ENCODE results near the gene PARVB. TPM values are rescaled to one million over a fixed set of nuclear protein-coding genes. Genes with fewer than 3 reads are reported as not detected.

The PARVB gene
- total and polyA plus RNA-seq, 9 of the 15 experiments (the other 6 are each of a cell fraction or from before 2014, with no cell fraction given), result 1.1 to 59.2 (median 29.2) TPM

DNA sequence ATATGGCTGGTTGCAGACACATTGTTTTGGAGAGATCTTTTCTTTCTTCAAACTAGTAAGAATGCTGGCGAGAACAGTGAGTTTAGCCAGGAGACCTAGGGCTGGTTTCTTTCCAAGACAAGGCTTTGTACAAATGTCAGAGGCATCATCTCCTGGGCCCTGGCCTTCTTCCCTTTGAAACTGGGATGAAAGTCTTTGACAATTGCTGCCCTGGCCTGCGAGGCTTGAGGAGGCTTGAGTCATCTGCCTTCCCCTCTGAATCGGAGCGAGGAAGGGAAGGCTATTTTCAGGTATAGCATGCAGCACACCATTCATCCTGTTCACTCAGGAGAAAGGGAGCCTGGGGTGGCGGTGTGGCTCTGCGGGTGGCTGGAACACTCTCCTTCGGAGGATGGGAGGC is 135.1 kb downstream of the PARVB start:
- Histone ChIP-seq H2AFZ (ENCODE audit: low read depth, low read length) (no peak overlapping the region), H3K4me2 (ENCODE audit: insufficient read depth, low read length) (no peak overlapping the region), H3K36me3 (ENCODE audit: control insufficient read depth, insufficient read depth, low read length) (no peaks in the 10 kb centered on the region), H3K9me1 (ENCODE audit: control insufficient read depth, insufficient read depth, low read length) (no peaks in the 10 kb centered on the region), H4K20me1 (replicated peaks; ENCODE audit: control insufficient read depth, insufficient read depth, low read length) (no peaks in the 10 kb centered on the region), H3K4me3 (no peak overlapping the region), H3K4me1 (replicated peaks in 1 of 2; ENCODE audit: control insufficient read depth in 2 of 2, insufficient read depth in 2 of 2, low read length in 2 of 2) (no peaks in the 10 kb centered on the region), H3K27ac (ENCODE audit: extremely low read depth, low read depth, low read length) (no peak overlapping the region), H3K9ac (ENCODE audit: insufficient read depth in 1 of 2, low read depth in 2 of 2, low read length in 2 of 2) (no peak overlapping the region), H3K79me2 (ENCODE audit: control insufficient read depth, insufficient read depth, low read length) (no peaks in the 10 kb centered on the region), H3K27me3 (ENCODE audit: control insufficient read depth in 2 of 2, insufficient read depth in 2 of 2, low read length in 2 of 2) (no peaks in the 10 kb centered on the region), H3K9me3 (replicated peaks; ENCODE audit: control insufficient read depth, insufficient read depth, low read depth, low read length) (no peaks in the 10 kb centered on the region)
- no peak for ATAC-seq
- FAIRE-seq, result no peak
- 50% methylated on average over 2 of the region's 7 CpGs for WGBS (ENCODE audit: insufficient coverage, low coverage, missing lambda C conversion rate)
- BruUV-seq (replicated peaks), result no TSS peak
- in situ Hi-C loops (cut with MboI) (no loop called here), intact Hi-C loops (cut with micrococcal nuclease) (no loop called here)
- ChIA-PET POLR2A (no interaction called here), CTCF (ENCODE audit: low intra/inter-chr PET ratio) (no interaction called here)
- no peak for TF ChIP-seq ZNF551 (CRISPR knock-in tag; IDR thresholded peaks at IDR 0.05)
- TF ChIP-seq BRF1 (IDR thresholded peaks at IDR 0.05; ENCODE audit: borderline replicate concordance, extremely low read depth, insufficient read length), result no peak
- no peak for TF ChIP-seq ZNF24 (IDR thresholded peaks at IDR 0.05)
- DNase-seq (ENCODE audit: extremely low read depth in 1 of 4, low spot score in 3 of 4), result no peak

DNA sequence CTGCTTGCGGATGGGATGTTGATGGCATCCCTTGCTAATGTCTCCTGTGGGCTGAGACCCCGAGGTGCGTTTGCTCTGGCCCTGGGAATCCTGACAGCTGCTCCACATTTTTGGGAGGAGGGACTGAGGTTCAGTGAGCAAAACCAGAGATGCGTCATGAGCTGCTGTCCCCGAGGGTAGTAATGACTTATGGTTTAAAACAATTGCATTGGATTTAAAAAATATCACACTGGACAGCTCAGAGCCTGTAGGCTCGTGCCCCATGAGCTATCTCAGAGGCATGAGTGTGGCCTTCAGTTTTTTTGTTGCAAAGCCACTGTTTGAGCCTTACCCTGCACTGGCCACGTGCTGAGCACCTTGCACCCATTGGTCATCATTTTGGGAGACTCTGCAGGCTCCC is 135.7 kb downstream of the PARVB start:
- ChIA-PET POLR2A (no interaction called here), CTCF (ENCODE audit: low intra/inter-chr PET ratio) (no interaction called here)
- DNase-seq (ENCODE audit: extremely low read depth in 1 of 4, low spot score in 3 of 4) (no peak), ATAC-seq (no peak), FAIRE-seq (no peak)
- H4K20me1 ChIP-seq (replicated peaks; ENCODE audit: control insufficient read depth, insufficient read depth, low read length), result no peaks in the 10 kb centered on the region
- no peak overlapping the region for H2AFZ ChIP-seq (ENCODE audit: low read depth, low read length)
- no peaks in the 10 kb centered on the region for H3K36me3 ChIP-seq (ENCODE audit: control insufficient read depth, insufficient read depth, low read length)
- intact Hi-C loops (cut with micrococcal nuclease) (no loop called here), in situ Hi-C loops (cut with MboI) (no loop called here)
- no peaks in the 10 kb centered on the region for H3K4me1 ChIP-seq (replicated peaks in 1 of 2; ENCODE audit: control insufficient read depth in 2 of 2, insufficient read depth in 2 of 2, low read length in 2 of 2)
- no peak overlapping the region for H3K9ac ChIP-seq (ENCODE audit: insufficient read depth in 1 of 2, low read depth in 2 of 2, low read length in 2 of 2)
- no peaks in the 10 kb centered on the region for H3K27me3 ChIP-seq (ENCODE audit: control insufficient read depth in 2 of 2, insufficient read depth in 2 of 2, low read length in 2 of 2)
- H3K79me2 ChIP-seq (ENCODE audit: control insufficient read depth, insufficient read depth, low read length), result no peaks in the 10 kb centered on the region
- no peak overlapping the region for H3K4me3 ChIP-seq
- no peaks in the 10 kb centered on the region for H3K9me1 ChIP-seq (ENCODE audit: control insufficient read depth, insufficient read depth, low read length)
- H3K27ac ChIP-seq (ENCODE audit: extremely low read depth, low read depth, low read length), result no peak overlapping the region
- WGBS (ENCODE audit: insufficient coverage, low coverage, missing lambda C conversion rate), result 59% methylated on average over 5 of the region's 7 CpGs
- BruUV-seq (replicated peaks), result no TSS peak
- H3K4me2 ChIP-seq (ENCODE audit: insufficient read depth, low read length), result no peak overlapping the region
- no peaks in the 10 kb centered on the region for H3K9me3 ChIP-seq (replicated peaks; ENCODE audit: control insufficient read depth, insufficient read depth, low read depth, low read length)
- no peak for TF ChIP-seq SMC3 (conservative IDR thresholded peaks at IDR 0.05; ENCODE audit: insufficient read depth, low read depth, low read length)
- TF ChIP-seq, protein P1, sequence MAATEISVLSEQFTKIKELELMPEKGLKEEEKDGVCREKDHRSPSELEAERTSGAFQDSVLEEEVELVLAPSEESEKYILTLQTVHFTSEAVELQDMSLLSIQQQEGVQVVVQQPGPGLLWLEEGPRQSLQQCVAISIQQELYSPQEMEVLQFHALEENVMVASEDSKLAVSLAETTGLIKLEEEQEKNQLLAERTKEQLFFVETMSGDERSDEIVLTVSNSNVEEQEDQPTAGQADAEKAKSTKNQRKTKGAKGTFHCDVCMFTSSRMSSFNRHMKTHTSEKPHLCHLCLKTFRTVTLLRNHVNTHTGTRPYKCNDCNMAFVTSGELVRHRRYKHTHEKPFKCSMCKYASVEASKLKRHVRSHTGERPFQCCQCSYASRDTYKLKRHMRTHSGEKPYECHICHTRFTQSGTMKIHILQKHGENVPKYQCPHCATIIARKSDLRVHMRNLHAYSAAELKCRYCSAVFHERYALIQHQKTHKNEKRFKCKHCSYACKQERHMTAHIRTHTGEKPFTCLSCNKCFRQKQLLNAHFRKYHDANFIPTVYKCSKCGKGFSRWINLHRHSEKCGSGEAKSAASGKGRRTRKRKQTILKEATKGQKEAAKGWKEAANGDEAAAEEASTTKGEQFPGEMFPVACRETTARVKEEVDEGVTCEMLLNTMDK (IDR thresholded peaks at IDR 0.05; ENCODE audit: borderline replicate concordance, insufficient read depth, low read depth, low read length, poor library complexity, severe bottlenecking), result no peak
- TF ChIP-seq, protein P2, sequence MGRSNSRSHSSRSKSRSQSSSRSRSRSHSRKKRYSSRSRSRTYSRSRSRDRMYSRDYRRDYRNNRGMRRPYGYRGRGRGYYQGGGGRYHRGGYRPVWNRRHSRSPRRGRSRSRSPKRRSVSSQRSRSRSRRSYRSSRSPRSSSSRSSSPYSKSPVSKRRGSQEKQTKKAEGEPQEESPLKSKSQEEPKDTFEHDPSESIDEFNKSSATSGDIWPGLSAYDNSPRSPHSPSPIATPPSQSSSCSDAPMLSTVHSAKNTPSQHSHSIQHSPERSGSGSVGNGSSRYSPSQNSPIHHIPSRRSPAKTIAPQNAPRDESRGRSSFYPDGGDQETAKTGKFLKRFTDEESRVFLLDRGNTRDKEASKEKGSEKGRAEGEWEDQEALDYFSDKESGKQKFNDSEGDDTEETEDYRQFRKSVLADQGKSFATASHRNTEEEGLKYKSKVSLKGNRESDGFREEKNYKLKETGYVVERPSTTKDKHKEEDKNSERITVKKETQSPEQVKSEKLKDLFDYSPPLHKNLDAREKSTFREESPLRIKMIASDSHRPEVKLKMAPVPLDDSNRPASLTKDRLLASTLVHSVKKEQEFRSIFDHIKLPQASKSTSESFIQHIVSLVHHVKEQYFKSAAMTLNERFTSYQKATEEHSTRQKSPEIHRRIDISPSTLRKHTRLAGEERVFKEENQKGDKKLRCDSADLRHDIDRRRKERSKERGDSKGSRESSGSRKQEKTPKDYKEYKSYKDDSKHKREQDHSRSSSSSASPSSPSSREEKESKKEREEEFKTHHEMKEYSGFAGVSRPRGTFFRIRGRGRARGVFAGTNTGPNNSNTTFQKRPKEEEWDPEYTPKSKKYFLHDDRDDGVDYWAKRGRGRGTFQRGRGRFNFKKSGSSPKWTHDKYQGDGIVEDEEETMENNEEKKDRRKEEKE (IDR thresholded peaks at IDR 0.05; ENCODE audit: borderline replicate concordance in 1 of 2, control insufficient read depth in 1 of 2, low read depth in 2 of 2, low read length in 1 of 2), result no peak
- no peak for TF ChIP-seq ZNF766 (CRISPR knock-in tag; conservative IDR thresholded peaks at IDR 0.05)
- no peak for TF ChIP-seq PYGO2 (tag; IDR thresholded peaks at IDR 0.05)
- TF ChIP-seq TGIF2 (CRISPR knock-in tag; IDR thresholded peaks at IDR 0.05), result no peak
